ENCODE results near the gene XPOT. TPM values are rescaled to one million over a fixed set of nuclear protein-coding genes. Genes with fewer than 3 reads are reported as not detected.

XPOT gene
- total RNA-seq, 1 experiment from 2014 or later = 155 TPM

DNA sequence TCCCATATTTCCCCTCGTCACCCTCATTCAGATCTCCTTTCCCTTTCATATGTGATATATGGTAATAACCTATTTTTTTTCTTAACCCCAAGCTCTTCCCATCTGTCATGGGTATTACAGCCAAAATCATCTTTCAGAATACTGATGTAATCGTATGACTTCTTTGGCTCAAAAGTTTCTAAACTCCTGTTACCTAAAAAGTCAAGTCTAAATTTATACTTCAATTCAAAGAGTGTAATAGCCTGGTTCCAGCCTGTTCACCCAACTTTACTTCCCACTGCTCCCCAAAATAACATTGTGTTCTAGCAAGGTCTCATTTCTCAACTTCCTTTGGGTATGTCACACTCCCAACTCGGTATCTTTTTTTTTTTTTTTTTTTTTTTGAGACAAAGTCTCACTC lies 96.2 kb downstream of the XPOT start:
- in situ Hi-C loops (cut with HindIII; ENCODE audit: low pct_unique_long_range_greater_than_20kb, low sequenced_read_pairs) = no loop called here
- no TSS peak for BruUV-seq (replicated peaks)
- POLR2A ChIA-PET = interaction anchor here (0.7 kb wide), 1 partner anchor 191 kb away, joined by 4 read pairs; no protein-coding TSS in a partner anchor

More for the DNA sequence above, 96.2 kb downstream of the XPOT start:
- no peak overlapping the region for H3K27ac ChIP-seq (ENCODE audit: low read length)
- TF ChIP-seq SIN3A (IDR thresholded peaks at IDR 0.05; ENCODE audit: borderline replicate concordance, insufficient read depth, low read depth, low read length) (no peak), TCF7L2 (IDR thresholded peaks at IDR 0.05; ENCODE audit: low read depth, low read length) (no peak), POLR2AphosphoS5 (IDR thresholded peaks at IDR 0.05; ENCODE audit: low read depth, low read length) (no peak)
- TF ChIP-seq, protein P1, sequence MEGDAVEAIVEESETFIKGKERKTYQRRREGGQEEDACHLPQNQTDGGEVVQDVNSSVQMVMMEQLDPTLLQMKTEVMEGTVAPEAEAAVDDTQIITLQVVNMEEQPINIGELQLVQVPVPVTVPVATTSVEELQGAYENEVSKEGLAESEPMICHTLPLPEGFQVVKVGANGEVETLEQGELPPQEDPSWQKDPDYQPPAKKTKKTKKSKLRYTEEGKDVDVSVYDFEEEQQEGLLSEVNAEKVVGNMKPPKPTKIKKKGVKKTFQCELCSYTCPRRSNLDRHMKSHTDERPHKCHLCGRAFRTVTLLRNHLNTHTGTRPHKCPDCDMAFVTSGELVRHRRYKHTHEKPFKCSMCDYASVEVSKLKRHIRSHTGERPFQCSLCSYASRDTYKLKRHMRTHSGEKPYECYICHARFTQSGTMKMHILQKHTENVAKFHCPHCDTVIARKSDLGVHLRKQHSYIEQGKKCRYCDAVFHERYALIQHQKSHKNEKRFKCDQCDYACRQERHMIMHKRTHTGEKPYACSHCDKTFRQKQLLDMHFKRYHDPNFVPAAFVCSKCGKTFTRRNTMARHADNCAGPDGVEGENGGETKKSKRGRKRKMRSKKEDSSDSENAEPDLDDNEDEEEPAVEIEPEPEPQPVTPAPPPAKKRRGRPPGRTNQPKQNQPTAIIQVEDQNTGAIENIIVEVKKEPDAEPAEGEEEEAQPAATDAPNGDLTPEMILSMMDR (IDR thresholded peaks at IDR 0.05) = no peak
- TF ChIP-seq, protein P2, sequence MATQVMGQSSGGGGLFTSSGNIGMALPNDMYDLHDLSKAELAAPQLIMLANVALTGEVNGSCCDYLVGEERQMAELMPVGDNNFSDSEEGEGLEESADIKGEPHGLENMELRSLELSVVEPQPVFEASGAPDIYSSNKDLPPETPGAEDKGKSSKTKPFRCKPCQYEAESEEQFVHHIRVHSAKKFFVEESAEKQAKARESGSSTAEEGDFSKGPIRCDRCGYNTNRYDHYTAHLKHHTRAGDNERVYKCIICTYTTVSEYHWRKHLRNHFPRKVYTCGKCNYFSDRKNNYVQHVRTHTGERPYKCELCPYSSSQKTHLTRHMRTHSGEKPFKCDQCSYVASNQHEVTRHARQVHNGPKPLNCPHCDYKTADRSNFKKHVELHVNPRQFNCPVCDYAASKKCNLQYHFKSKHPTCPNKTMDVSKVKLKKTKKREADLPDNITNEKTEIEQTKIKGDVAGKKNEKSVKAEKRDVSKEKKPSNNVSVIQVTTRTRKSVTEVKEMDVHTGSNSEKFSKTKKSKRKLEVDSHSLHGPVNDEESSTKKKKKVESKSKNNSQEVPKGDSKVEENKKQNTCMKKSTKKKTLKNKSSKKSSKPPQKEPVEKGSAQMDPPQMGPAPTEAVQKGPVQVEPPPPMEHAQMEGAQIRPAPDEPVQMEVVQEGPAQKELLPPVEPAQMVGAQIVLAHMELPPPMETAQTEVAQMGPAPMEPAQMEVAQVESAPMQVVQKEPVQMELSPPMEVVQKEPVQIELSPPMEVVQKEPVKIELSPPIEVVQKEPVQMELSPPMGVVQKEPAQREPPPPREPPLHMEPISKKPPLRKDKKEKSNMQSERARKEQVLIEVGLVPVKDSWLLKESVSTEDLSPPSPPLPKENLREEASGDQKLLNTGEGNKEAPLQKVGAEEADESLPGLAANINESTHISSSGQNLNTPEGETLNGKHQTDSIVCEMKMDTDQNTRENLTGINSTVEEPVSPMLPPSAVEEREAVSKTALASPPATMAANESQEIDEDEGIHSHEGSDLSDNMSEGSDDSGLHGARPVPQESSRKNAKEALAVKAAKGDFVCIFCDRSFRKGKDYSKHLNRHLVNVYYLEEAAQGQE (IDR thresholded peaks at IDR 0.05; ENCODE audit: insufficient read depth in 1 of 2, low read depth in 2 of 2, low read length in 1 of 2) = no peak
- no peak for ATAC-seq
- CTCF ChIA-PET = no interaction called here
- no peak overlapping the region for H3K4me3 ChIP-seq (ENCODE audit: low read depth in 2 of 2, low read length in 2 of 2)
- no peaks in the 10 kb centered on the region for H3K9me3 ChIP-seq (ENCODE audit: control insufficient read depth, insufficient read depth, low read depth, low read length)
- DNase-seq (ENCODE audit: low read depth, low spot score) = no peak
- intact Hi-C loops (cut with micrococcal nuclease; ENCODE audit: unreplicated experiment) = no loop called here
- no peaks in the 10 kb centered on the region for H3K27me3 ChIP-seq (ENCODE audit: control insufficient read depth, insufficient read depth, low read length)
- peaks cover 31% of the 10 kb centered on the region for H3K36me3 ChIP-seq (ENCODE audit: control insufficient read depth, insufficient read depth, low read length)
- H3K4me1 ChIP-seq (ENCODE audit: control insufficient read depth, insufficient read depth, low read length) = no peaks in the 10 kb centered on the region

Other genes with a start within 250 kb of the XPOT start
- 9.6 TPM for gene KICS2, start 182.1 kb upstream of the XPOT start, total RNA-seq (2021; ENCODE audit: unreplicated experiment)
- 2.8 TPM for gene C12orf56, start 13.6 kb upstream of the XPOT start, total RNA-seq (2021; ENCODE audit: unreplicated experiment)
- 32.4 TPM for gene TBK1, start 47.7 kb downstream of the XPOT start, total RNA-seq (2021; ENCODE audit: unreplicated experiment)
- gene RASSF3, start 206.1 kb downstream of the XPOT start, total RNA-seq (2021; ENCODE audit: unreplicated experiment) = 107 TPM